ENCODE results near the gene RAPGEF6.

The RAPGEF6 gene

DNA sequence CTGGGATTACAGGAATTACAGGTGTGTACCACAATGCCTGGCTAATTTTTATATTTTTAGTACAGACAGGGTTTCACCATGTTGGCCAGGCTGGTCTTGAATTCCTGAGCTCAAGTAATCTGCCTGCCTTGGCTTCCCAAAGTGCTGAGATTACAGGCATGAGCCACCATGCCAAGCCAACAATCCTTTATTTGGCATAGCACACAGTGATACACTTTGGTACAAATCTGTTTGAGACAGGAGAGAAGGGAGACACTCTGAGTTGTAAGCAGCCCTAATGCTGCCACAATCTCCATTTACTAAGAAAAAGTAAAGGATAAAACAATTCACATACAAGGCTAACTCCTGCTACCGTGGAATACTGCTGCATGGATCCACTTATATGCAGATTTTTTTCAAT is 177.8 kb downstream of the RAPGEF6 start:
- Mint-ChIP-seq H3K9me3 (no peaks in the 10 kb centered on the region), H3K4me3 (no peak overlapping the region), H3K27me3 (no peaks in the 10 kb centered on the region), H3K27ac (ENCODE audit: low read depth) (no peak overlapping the region), H3K36me3 (ENCODE audit: insufficient read depth) (peaks cover 43% of the 10 kb centered on the region), H3K4me1 (peaks cover 14% of the 10 kb centered on the region)
- DNase-seq (ENCODE audit: low spot score in 2 of 2) (no peak), ATAC-seq (replicated peaks; ENCODE audit: extremely low read depth, poor library complexity, severe bottlenecking) (no peak)

DNA sequence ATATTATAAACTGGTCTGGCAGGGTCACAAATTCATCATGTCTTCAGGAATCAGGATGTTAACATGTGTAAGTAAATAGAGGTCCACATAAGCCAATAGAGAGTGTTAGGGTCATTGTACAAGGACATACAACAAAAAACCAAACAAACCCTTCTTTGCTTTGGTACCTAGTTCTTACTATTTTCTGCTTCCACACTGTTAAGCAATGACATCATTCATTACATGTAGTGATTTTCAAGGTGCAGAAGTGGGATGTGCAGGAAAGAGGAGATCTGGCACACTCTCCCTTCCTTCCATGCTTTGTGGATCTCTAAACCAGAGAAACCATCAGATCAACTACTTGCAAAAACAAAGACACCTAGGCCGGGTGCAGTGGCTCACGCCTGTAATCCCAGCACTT is 184.1 kb downstream of the RAPGEF6 start:
- H3K27ac Mint-ChIP-seq (ENCODE audit: low read depth) = no peak overlapping the region
- peaks cover 4% of the 10 kb centered on the region for H3K4me1 Mint-ChIP-seq
- no peaks in the 10 kb centered on the region for H3K9me3 Mint-ChIP-seq
- DNase-seq (ENCODE audit: low spot score in 2 of 2) (no peak), ATAC-seq (replicated peaks; ENCODE audit: extremely low read depth, poor library complexity, severe bottlenecking) (no peak)
- H3K4me3 Mint-ChIP-seq = no peak overlapping the region
- no peaks in the 10 kb centered on the region for H3K27me3 Mint-ChIP-seq
- H3K36me3 Mint-ChIP-seq (ENCODE audit: insufficient read depth) = peaks cover 54% of the 10 kb centered on the region

DNA sequence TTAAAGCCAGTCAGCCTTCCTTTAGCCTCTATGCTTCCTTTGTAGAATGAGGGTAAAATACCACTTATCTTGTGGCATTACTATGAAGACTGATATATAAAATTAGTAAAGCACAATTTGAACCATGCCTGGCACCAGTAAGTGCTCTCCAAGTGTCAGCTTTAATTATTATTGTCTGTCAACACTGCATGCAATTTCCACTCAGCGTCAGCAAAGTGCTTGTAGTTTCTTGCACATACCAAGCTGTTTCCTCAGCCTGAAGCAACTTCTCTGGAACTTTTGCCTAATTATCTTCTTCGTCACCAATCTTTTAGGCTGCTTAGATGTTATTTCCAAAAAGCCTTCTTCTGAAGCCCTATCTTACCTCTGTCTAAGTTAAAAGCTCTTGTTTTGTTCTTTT is 193.8 kb downstream of the RAPGEF6 start:
- Mint-ChIP-seq H3K27me3 (no peaks in the 10 kb centered on the region), H3K27ac (ENCODE audit: low read depth) (peak overlapping the region; percentile 4), H3K4me3 (no peak overlapping the region), H3K4me1 (peaks cover under 1% of the 10 kb centered on the region), H3K36me3 (ENCODE audit: insufficient read depth) (peaks cover 57% of the 10 kb centered on the region), H3K9me3 (no peaks in the 10 kb centered on the region)
- DNase-seq (ENCODE audit: low spot score in 2 of 2) (no peak), ATAC-seq (replicated peaks; ENCODE audit: extremely low read depth, poor library complexity, severe bottlenecking) (no peak)

DNA sequence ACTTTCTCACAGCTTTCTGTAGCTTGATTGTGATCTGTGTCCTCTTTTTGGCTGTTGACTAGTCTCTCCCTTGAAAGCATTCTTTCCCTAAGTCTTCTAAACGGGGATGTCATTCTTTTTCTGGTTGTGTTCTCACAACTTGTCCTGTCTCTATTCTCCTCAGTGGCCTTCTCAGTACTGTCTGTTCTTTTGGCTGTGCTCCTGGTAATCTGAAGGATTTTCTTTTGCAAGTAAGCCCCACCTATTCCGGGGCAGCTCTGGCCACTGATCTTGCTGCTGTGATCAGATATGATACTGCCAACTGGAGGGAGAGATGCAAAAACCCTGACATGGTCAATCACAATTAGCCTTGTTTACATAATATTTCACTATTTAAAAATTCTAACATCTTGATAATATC is 198.9 kb downstream of the RAPGEF6 start:
- peak overlapping the region; percentile 1 for H3K27ac Mint-ChIP-seq (ENCODE audit: low read depth)
- no peaks in the 10 kb centered on the region for H3K27me3 Mint-ChIP-seq
- H3K4me1 Mint-ChIP-seq = peaks cover 6% of the 10 kb centered on the region
- H3K9me3 Mint-ChIP-seq = no peaks in the 10 kb centered on the region
- H3K4me3 Mint-ChIP-seq = no peak overlapping the region
- no peak for DNase-seq (ENCODE audit: low spot score in 2 of 2)
- no peak for ATAC-seq (replicated peaks; ENCODE audit: extremely low read depth, poor library complexity, severe bottlenecking)
- peaks cover 65% of the 10 kb centered on the region for H3K36me3 Mint-ChIP-seq (ENCODE audit: insufficient read depth)

DNA sequence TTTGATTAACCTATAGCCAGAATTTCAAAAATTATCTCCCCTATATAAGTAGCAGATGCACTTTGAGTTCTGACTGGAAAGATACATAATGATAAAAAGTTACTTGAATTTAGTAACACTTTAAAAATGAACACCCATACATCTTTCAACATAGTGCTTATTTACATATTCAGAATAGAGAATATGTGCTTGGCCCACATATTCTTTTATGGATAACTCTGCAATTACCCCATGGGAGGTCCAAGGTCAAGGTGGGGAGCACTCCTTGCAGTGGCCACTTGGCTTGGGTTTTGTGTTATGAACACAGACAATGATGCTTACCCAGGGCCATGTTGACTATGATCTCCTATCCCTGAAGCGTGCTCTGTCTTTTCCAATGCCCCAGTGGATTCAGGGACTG is 201.9 kb downstream of the RAPGEF6 start:
- no peaks in the 10 kb centered on the region for H3K27me3 Mint-ChIP-seq
- H3K36me3 Mint-ChIP-seq (ENCODE audit: insufficient read depth) = peaks cover 70% of the 10 kb centered on the region

DNA sequence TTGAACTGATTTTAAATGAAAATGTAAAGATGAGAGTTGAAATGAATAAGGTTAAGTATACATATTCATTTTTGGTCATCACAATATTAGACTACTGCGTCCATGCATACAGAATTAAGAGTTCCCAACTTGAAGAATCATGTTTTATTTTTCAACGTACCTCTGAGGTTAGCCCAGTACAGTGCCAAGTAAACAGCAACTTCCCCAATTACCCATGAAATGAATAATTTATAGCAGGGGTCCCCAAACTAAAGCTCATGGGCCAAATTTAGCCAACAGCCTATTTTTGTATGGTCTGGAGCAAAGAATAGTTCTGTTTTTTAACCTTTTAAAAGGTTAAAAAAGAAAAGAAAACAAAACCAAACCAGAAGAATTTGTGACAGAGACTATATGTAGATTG is 203.2 kb downstream of the RAPGEF6 start:
- Mint-ChIP-seq H3K9me3 (no peaks in the 10 kb centered on the region), H3K4me3 (no peak overlapping the region), H3K4me1 (peaks cover 6% of the 10 kb centered on the region), H3K36me3 (ENCODE audit: insufficient read depth) (peaks cover 67% of the 10 kb centered on the region), H3K27me3 (no peaks in the 10 kb centered on the region), H3K27ac (ENCODE audit: low read depth) (no peak overlapping the region)
- DNase-seq (ENCODE audit: low spot score in 2 of 2) = no peak
- no peak for ATAC-seq (replicated peaks; ENCODE audit: extremely low read depth, poor library complexity, severe bottlenecking)

More for the DNA sequence above, 201.9 kb downstream of the RAPGEF6 start:
- ATAC-seq (replicated peaks; ENCODE audit: extremely low read depth, poor library complexity, severe bottlenecking) = no peak
- no peak for DNase-seq (ENCODE audit: low spot score in 2 of 2)
- no peak overlapping the region for H3K27ac Mint-ChIP-seq (ENCODE audit: low read depth)
- H3K4me1 Mint-ChIP-seq = peaks cover 6% of the 10 kb centered on the region
- no peaks in the 10 kb centered on the region for H3K9me3 Mint-ChIP-seq
- no peak overlapping the region for H3K4me3 Mint-ChIP-seq

DNA sequence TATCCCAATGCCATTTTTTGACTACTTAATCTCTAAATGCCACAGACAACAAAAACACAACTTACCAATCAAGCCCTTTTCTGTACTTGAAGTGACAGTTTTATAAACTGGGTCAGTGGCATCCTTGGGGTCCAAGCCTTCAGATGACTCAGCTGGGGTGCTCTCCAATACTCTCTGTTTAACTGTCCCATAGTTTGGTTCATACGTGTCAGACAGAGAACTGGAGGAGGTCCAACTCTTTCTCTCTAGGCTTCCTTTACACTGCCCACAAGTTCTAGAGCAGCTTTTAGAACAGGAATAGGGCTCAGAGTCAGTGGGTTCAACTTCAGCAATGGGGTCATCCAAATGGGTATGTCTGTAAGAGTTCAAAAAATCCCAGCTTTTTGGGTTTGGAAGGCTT is 204.2 kb downstream of the RAPGEF6 start:
- DNase-seq (ENCODE audit: low spot score in 2 of 2) (no peak), ATAC-seq (replicated peaks; ENCODE audit: extremely low read depth, poor library complexity, severe bottlenecking) (no peak)
- peaks cover 1% of the 10 kb centered on the region for H3K4me1 Mint-ChIP-seq
- H3K27me3 Mint-ChIP-seq = no peaks in the 10 kb centered on the region
- H3K27ac Mint-ChIP-seq (ENCODE audit: low read depth) = no peak overlapping the region
- no peaks in the 10 kb centered on the region for H3K9me3 Mint-ChIP-seq
- H3K4me3 Mint-ChIP-seq = no peak overlapping the region
- peaks cover 70% of the 10 kb centered on the region for H3K36me3 Mint-ChIP-seq (ENCODE audit: insufficient read depth)

DNA sequence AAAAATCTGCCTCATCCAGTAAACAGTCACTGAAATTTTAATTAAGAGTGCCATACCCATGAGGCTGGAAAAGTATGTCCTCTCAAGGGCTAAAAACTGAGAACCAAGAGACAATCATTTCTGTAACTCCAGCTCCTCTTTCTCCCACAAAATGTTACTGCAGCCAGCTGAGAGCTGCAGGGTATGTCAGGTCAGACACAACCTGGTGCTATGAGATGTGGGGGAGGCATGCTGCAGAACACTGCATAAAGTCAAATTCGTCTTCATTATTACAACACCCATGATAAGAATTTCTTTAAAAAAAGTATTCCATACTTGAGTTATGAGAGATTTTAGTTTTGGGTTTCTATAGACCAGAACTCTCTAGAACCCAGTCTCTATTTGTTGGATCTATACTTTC is 209.0 kb downstream of the RAPGEF6 start:
- H3K27ac Mint-ChIP-seq (ENCODE audit: low read depth) = no peak overlapping the region
- H3K9me3 Mint-ChIP-seq = no peaks in the 10 kb centered on the region
- no peak for DNase-seq (ENCODE audit: low spot score in 2 of 2)
- no peaks in the 10 kb centered on the region for H3K27me3 Mint-ChIP-seq
- no peaks in the 10 kb centered on the region for H3K4me1 Mint-ChIP-seq
- no peak overlapping the region for H3K4me3 Mint-ChIP-seq
- peaks cover 52% of the 10 kb centered on the region for H3K36me3 Mint-ChIP-seq (ENCODE audit: insufficient read depth)
- no peak for ATAC-seq (replicated peaks; ENCODE audit: extremely low read depth, poor library complexity, severe bottlenecking)

DNA sequence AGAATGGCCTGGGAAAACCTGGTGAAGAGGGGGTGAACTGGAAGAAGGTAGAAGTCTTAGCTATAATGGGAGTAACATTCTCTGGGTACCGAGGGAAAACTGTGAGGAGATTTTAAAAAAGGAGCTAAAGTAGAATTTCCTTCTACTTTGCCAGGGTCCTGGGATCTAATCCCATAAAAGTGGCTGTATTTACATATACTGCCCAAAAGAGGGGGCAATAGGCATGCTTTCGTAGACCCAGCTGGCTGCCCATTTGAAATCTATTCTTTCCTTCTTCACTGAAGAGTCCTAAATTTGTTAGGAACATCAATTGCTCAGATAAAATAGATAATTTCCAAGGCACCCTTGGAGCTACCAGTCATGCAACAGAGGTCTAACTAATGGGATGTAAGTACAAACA is 212.0 kb downstream of the RAPGEF6 start:
- Mint-ChIP-seq H3K36me3 (ENCODE audit: insufficient read depth) (peaks cover 38% of the 10 kb centered on the region), H3K27me3 (no peaks in the 10 kb centered on the region), H3K4me3 (no peak overlapping the region), H3K9me3 (no peaks in the 10 kb centered on the region), H3K4me1 (no peaks in the 10 kb centered on the region), H3K27ac (ENCODE audit: low read depth) (no peak overlapping the region)
- DNase-seq (ENCODE audit: low spot score in 2 of 2) (no peak), ATAC-seq (replicated peaks; ENCODE audit: extremely low read depth, poor library complexity, severe bottlenecking) (no peak)

DNA sequence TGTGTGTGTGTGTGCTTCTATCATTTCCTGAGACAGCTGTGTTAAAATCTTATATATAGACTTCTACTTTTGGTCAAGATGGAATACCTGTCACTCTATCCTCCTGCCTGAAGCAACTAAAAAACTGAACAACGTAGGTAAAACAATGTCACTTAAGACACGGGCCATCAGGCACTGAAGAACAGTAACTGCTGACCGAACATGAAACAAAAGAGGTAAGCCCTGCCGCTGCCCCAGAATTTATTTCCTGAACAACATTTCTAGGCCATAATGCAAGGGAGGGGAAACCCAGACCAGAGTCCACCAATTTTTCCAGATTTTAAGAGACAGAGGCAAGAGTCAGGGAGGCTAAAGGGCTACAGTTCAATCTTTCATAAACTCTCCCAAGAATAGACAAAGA is 215.2 kb downstream of the RAPGEF6 start:
- ATAC-seq (replicated peaks; ENCODE audit: extremely low read depth, poor library complexity, severe bottlenecking) (no peak), DNase-seq (ENCODE audit: low spot score in 2 of 2) (no peak)
- Mint-ChIP-seq H3K36me3 (ENCODE audit: insufficient read depth) (peaks cover 25% of the 10 kb centered on the region), H3K4me3 (no peak overlapping the region), H3K9me3 (no peaks in the 10 kb centered on the region), H3K27me3 (no peaks in the 10 kb centered on the region), H3K27ac (ENCODE audit: low read depth) (peak overlapping the region; percentile 74), H3K4me1 (peaks cover 19% of the 10 kb centered on the region)

DNA sequence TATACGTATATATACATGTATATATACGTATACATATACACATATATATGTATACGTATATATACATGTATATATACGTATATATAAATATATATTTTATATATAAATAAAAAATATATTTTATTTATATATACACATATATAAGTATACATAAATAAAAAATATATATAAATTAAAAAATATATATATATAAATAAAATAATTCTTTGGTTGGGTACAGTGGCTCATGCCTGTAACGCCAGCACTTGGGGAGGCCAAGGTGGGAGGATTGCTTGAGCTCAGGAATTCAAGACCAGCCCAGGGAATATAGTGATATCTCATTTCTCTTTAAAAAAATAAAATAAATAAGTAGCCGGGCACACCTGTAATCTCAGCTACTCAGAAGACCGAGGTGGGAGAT is 216.2 kb downstream of the RAPGEF6 start:
- ATAC-seq (replicated peaks; ENCODE audit: extremely low read depth, poor library complexity, severe bottlenecking) (no peak), DNase-seq (ENCODE audit: low spot score in 2 of 2) (no peak)
- Mint-ChIP-seq H3K27ac (ENCODE audit: low read depth) (no peak overlapping the region), H3K9me3 (no peaks in the 10 kb centered on the region), H3K27me3 (no peaks in the 10 kb centered on the region), H3K4me3 (no peak overlapping the region), H3K4me1 (peaks cover 27% of the 10 kb centered on the region), H3K36me3 (ENCODE audit: insufficient read depth) (peaks cover 25% of the 10 kb centered on the region)

DNA sequence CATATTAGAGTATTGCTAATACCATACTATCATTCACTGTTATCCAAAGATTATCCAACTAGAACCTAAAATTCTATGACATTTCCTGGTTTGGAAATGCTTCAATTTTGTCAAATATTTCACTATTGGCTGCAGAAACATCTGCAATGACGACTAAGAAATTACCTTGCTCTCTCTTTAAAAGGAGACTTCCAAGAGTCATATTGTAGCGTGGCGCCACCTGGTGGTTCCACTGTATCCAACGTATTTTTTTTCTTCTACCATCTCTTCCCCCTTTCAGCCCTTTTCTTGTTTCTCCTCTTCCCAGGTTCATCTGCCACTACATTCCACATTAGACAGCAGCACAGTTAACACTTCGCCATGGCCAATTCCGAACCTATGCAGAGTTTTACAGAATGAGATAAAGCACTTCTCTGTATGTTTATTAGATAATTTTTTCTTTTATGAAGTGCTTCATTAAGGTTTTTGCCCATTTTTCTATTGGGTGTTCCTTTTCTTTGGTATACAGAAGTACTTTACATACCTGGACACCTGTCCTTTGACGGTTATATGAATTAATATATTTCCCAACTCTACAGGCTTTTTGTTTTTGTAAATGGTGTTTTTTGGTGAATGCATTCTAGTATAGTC is 217.7 kb downstream of the RAPGEF6 start:
- peak overlapping the region; percentile 74 for H3K27ac Mint-ChIP-seq (ENCODE audit: low read depth)

DNA sequence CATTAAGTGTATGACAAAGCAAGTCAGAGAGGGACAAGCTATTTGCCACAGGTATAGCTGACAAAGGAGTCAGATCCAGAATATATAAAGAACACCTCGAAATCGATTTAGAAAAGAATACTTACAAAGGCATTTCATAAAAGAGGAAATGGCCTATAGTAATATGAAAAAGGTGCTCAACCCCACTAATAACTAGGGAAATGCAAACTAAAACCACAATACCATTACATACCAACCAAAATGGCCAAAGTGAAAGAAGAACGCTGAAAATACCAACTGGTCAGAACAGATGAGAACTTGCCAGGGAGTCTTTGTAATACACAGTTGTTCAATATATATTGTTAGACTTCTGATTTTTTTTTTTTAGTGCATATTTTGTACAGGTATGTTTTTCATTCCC is 218.3 kb downstream of the RAPGEF6 start:
- DNase-seq (ENCODE audit: low spot score in 2 of 2) = no peak
- Mint-ChIP-seq H3K9me3 (no peaks in the 10 kb centered on the region), H3K27me3 (no peaks in the 10 kb centered on the region), H3K36me3 (ENCODE audit: insufficient read depth) (peaks cover 24% of the 10 kb centered on the region), H3K27ac (ENCODE audit: low read depth) (peak overlapping the region; percentile 74), H3K4me1 (peaks cover 29% of the 10 kb centered on the region), H3K4me3 (peak overlapping the region; percentile 43)
- ATAC-seq (replicated peaks; ENCODE audit: extremely low read depth, poor library complexity, severe bottlenecking) = no peak

More for the DNA sequence above, 217.7 kb downstream of the RAPGEF6 start:
- peak overlapping the region; percentile 43 for H3K4me3 Mint-ChIP-seq
- peaks cover 22% of the 10 kb centered on the region for H3K36me3 Mint-ChIP-seq (ENCODE audit: insufficient read depth)
- H3K4me1 Mint-ChIP-seq = peaks cover 29% of the 10 kb centered on the region
- no peaks in the 10 kb centered on the region for H3K27me3 Mint-ChIP-seq
- DNase-seq (ENCODE audit: low spot score in 2 of 2) (peak; percentile 63 to 77), ATAC-seq (replicated peaks; ENCODE audit: extremely low read depth, poor library complexity, severe bottlenecking) (peak; percentile 47)
- H3K9me3 Mint-ChIP-seq = no peaks in the 10 kb centered on the region
